AG04449 (cell line): ENCODE data around the gene NCOA1.

Experiments
- CTCF ChIA-PET: fragments of 350-600 bp; formaldehyde crosslinking; extraction: SDS; loops from one replicate; lab custom pipeline; 2021; ENCODE audit warnings: antibody characterized with exemption; lab: Yijun Ruan, JAX
- POLR2A ChIA-PET: fragments of 400-600, 350-600 bp; formaldehyde crosslinking; extraction: SDS; loops from one replicate; lab custom pipeline; 2020; ENCODE audit warnings: antibody characterized with exemption, inconsistent platforms; lab: Yijun Ruan, JAX
- DNase-seq: peaks from one replicate; pipeline ENCODE4 v3.0.0-alpha.2; 2010; ENCODE audit warnings: low read depth, low spot score
- H3K4me3 ChIP-seq: 2 replicates; pipeline ENCODE4 v1.5.1; 2011; ENCODE audit warnings: low read depth, mild to moderate bottlenecking, control low read depth, low read length
- TF ChIP-seq, protein P1 (sequence below): IDR thresholded peaks from one replicate; pipeline ENCODE4 v1.5.1; 2011; ENCODE audit warnings: mild to moderate bottlenecking, moderate library complexity, low read length, control low read depth, inconsistent platforms; ENCODE audit not compliant: insufficient read depth; ENCODE audit errors: missing control alignments

NCOA1 gene

DNA sequence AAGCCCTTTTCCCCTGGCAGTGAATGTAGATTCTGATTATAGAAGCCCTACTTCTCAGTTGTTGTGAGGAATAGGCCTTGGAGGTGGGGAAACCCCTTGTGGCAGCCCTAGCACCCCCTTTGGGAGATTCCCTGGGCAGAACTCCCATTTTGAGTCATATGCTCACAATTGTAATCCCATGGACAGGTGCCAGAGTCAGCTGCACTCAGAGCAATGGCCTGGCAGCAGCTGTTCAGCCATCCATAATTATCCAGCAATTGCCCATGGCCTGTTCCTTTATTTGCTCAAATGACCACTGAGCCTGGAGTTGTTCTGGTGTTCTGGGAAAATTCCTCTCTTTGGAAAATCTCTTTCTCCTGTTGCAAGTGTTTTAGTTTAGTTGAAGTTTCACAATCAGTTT is 230.4 kb downstream of the NCOA1 start:
- TF ChIP-seq, protein P1, sequence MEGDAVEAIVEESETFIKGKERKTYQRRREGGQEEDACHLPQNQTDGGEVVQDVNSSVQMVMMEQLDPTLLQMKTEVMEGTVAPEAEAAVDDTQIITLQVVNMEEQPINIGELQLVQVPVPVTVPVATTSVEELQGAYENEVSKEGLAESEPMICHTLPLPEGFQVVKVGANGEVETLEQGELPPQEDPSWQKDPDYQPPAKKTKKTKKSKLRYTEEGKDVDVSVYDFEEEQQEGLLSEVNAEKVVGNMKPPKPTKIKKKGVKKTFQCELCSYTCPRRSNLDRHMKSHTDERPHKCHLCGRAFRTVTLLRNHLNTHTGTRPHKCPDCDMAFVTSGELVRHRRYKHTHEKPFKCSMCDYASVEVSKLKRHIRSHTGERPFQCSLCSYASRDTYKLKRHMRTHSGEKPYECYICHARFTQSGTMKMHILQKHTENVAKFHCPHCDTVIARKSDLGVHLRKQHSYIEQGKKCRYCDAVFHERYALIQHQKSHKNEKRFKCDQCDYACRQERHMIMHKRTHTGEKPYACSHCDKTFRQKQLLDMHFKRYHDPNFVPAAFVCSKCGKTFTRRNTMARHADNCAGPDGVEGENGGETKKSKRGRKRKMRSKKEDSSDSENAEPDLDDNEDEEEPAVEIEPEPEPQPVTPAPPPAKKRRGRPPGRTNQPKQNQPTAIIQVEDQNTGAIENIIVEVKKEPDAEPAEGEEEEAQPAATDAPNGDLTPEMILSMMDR: no peak
- no peak overlapping the region for H3K4me3 ChIP-seq
- DNase-seq: peak; percentile 52
- ChIA-PET CTCF (interaction anchor here (1.3 kb wide), 1 partner anchor 71 kb away, joined by 3 read pairs; no protein-coding TSS in a partner anchor), POLR2A (no interaction called here)

DNA sequence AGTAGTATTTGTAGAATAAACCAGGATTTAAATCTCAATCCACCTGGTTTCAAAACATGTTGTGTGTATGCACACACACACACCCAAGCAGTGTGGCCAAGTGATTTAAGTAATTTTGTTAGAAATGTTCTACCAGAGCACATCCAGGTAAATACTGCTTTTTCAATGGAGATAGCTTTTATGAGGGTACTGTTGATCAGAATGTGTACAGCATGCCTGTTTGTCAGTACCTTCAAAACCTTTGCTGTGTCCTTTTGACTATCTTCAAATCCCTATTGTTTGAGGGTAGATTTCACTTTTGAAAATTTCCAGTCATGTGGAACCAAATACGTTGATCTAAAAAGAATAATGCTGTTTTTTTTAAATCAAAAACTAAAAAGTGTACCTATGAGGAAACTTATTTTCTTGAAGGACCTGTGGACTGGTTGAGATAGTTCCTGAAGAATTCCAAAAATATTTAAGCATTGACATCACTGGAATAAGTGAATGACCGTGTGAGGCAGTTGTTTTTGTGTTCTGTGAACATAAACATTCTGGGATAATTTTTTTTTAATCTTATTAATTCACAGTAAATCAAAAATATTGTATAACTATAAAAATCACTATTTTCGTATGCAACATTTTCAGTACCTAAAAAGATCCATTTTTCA is 231.2 kb downstream of the NCOA1 start:
- ChIA-PET CTCF (interaction anchor here (0.7 kb wide), 1 partner anchor 49 kb away, joined by 3 read pairs; no protein-coding TSS in a partner anchor), POLR2A (no interaction called here)
- no peak for DNase-seq
- TF ChIP-seq, protein P1: no peak
- H3K4me3 ChIP-seq: no peak overlapping the region

DNA sequence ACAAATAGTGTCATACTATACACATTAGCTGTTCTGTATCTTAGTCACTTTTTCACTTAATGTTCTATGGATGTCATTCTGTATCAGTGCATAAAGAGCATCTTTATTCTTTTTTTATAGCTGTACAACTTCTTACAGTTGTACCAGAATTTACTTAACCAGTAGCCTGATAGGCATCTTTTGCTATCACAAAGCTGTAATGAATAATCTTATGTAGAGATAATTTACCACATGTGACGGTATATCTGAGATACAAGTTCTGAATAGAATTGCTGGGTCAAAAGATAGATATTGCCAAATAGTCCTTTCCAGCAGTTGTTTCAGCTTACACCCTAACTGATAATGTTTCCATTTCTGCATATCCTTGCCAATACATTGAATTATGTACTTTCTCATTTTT is 232.1 kb downstream of the NCOA1 start:
- TF ChIP-seq, protein P1: no peak
- DNase-seq: no peak
- ChIA-PET CTCF (no interaction called here), POLR2A (no interaction called here)
- H3K4me3 ChIP-seq: no peak overlapping the region

DNA sequence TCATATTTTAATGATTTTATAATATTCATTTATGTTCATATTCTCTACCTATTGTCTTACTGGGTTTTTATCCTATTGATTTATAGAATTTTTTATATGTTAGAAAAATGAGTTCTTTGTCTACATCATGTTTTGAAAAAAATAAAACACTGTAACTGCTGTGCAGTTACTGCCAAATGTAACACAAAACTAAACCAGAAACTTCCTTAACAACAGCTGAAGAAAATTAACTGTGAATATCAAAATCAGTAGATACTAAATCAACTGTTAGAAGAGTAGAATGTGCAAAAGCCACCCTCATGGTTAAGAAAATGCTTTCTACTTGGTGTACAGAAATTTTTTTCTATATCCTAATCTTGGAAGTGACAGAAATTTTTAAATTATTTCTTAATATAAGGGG is 232.6 kb downstream of the NCOA1 start:
- POLR2A ChIA-PET: no interaction called here
- TF ChIP-seq, protein P1: no peak
- CTCF ChIA-PET: no interaction called here

DNA sequence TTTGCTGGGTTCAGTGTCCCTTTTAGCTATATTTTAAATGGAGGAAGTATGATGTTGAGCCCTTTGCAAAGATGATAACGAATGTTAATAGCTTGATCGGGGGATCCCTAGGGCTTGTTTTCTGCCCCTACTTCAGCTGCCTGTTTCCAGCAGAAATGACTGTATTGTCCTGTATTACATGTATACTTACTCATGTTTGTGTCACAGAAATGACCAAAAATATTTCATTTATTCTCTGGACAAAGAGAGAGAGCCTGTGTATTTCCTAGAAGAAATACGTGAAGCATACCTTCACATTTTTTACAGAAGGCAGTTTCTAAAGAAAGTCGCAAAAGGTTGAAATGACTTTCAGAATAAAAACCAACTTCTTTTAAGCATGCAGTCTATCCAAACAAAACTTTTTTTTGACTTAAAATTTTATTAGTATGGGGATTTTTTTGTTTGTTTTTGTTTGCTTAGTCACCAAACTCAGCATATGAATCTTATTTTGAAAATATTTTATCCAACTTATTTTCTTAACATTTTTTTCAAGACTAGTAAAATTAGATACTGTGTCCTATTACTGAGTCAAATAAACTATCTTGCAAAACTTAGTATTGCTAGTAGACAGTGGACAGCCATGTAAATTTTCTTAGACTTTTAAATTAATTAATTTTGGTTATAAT is 233.2 kb downstream of the NCOA1 start:
- ChIA-PET CTCF (no interaction called here), POLR2A (no interaction called here)
- H3K4me3 ChIP-seq: no peak overlapping the region
- TF ChIP-seq, protein P1: no peak
- no peak for DNase-seq

More for the DNA sequence above, 232.6 kb downstream of the NCOA1 start:
- H3K4me3 ChIP-seq: no peak overlapping the region
- no peak for DNase-seq

DNA sequence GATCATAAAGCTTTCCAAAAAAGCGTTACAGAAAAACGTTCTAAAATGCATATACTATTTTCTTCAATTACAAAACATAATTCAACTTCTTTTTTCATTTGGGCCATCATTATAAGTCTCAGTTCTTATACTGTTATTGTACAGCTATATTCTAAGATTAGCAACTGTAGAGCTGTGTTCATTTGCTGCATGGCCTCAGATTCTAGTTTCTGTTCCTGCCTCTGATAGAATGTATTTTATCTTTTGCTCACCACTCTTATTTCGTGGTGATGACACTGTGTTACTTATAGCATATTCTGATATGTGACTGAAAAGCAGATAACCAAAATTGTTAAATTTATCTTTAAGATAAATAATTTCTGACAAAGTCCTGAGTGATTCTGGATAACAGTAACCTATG is 234.9 kb downstream of the NCOA1 start:
- DNase-seq: no peak
- POLR2A ChIA-PET: no interaction called here
- TF ChIP-seq, protein P1: no peak
- CTCF ChIA-PET: interaction anchor here (1.1 kb wide), 1 partner anchor 13 kb away, joined by 3 read pairs; no protein-coding TSS in a partner anchor
- no peak overlapping the region for H3K4me3 ChIP-seq
